GM21737 (cell line): Measurements from ENCODE around the gene MLXIP.
"Not testable (repeated sequence)": the region's sequence is repeated elsewhere in the genome, so short reads cannot be mapped to it uniquely, and the experiment has no call there.

ENCODE experiments used
- ATAC-seq: cut with Tn5 transposase; IDR thresholded peaks from one replicate; pipeline ENCODE4 v1.9.1; 2021; ENCODE audit warnings: mild to moderate bottlenecking, moderate library complexity; ENCODE audit not compliant: unreplicated experiment

The MLXIP gene

DNA sequence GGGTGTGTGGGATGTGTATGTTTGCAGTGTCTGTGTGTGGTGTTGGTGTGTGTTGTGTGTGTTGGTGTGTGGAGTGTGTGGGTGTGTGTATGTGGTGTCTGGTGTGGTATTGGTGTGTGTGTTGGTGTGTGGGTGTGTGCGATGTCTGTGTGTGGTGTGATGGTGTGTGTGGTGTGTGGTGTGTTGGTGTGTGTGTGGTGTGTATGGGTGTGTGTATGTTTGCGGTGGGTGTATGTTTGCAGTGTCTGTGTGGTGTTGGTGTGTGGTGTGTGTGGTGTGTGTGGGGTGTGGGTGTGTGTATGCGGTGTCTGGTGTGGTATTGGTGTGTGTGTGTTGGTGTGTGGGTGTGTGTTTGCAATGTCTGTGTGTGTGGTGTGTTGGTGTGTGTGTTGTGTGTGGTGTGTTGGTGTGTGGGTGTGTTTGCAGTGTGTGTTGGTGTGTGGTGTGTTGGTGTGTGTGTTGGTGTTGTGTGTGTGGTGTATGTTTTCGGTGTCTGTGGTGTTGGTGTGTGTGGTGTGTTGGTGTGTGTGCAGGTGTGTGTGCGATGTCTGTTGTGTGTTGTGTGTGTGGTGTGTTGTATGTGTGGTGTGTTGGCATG is 15.7 kb downstream of the MLXIP start:
- no peak for ATAC-seq

DNA sequence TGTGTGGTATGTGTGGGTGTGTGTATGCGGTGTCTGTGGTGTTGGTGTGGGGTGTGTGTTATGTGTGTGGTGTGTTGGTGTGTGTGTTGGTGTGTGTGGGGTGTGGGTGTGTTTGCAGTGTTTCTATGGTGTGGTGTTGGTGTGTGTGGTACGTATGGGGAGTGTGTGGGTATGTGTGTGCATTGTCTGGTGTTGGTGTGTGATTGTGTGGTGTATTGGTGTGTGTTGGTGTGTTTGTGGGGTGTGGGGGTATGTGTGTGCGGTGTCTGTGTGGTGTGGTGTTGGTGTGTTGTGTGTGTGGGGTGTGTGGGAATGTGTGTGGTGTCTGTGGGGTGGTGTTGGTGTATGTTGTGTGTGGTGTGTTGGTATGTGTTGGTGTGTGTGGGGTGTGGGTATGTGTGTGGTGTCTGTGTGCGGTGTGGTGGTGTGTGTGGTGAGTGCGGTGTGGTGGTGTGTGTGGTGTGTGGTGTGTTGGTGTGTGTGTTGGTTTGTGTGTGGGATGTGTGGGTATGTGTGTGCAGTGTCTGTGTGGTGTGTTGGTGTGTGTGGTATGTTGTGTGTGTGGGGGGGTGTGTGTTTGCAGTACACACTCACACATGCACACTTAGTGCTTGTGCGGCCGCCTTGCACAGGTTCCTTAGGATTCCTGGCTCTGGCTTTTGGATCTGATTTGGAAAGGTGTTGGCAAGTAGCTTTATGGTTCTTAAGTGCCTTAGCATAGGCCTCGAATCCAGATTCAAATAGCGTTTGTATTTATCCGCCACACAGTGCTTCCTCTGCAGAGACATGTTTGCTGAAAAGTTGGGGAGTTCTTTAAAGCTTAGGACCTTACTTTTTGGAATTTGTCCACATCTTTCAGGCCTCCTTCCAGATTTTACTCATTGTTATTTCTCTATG is 16.4 kb downstream of the MLXIP start:
- no peak for ATAC-seq

DNA sequence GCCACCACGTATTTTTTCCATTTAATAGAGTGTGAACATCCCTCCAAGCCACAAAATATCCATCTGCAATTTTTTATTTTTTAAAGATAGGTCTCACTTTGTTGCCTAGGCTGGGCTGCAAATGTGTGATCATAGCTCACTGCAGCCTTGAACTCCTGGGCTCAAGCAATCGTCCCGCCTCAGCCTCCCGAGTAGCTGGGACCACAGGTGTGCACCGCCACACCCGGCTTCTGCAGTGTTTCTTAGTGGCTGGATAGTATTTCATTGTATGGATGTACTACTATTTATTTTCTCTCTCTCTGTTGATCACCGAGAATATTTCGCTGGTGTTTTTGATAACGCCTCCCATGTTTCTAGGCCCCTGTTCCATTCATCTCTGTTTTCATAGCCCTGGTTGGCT is 17.5 kb downstream of the MLXIP start:
- ATAC-seq = no peak

DNA sequence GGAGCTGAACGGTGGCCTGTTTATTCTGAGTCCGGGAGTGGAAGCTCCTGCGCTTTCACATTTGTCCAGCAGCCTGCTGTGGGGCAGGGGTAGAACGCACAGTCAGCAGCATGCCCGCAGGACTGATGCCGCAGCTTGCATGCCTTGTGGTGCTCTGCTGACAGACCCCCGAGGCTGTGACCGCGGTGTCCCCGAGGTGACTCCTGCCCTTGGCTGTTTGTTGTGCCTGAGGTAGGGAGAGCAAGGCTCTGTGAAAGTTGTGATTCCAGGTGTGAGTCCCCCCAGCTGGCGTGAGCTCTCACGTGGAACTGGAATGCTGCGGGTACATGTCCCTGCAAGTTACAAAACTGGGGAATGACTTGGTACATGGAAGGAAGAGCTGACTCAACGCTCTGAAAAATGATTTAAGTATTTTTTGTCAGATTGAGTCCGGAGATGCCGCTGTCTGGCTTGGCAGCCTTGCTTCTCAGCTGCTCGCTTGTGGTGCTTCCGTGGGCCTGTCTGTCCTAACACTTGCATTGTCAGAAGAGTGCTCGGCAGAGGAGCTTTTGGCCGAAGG is 18.1 kb downstream of the MLXIP start:
- ATAC-seq = no peak

DNA sequence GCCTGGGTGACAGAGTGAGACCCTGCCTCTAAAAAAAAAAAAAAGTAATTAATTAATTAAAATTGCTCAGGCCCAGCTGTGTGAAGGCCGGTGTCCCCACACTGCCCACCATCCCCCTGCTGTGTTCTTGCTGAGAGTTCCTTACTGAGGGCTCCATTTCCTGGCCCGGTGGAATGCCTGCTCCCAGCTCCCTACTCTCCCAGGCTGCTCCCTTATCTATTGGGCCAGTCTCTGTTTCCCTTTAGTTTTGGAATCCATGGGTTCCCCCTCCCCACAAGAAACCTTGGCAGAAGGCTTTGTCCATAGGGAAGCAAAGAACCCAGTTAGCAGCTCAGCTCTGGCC is 19.0 kb downstream of the MLXIP start:
- ATAC-seq = no peak

DNA sequence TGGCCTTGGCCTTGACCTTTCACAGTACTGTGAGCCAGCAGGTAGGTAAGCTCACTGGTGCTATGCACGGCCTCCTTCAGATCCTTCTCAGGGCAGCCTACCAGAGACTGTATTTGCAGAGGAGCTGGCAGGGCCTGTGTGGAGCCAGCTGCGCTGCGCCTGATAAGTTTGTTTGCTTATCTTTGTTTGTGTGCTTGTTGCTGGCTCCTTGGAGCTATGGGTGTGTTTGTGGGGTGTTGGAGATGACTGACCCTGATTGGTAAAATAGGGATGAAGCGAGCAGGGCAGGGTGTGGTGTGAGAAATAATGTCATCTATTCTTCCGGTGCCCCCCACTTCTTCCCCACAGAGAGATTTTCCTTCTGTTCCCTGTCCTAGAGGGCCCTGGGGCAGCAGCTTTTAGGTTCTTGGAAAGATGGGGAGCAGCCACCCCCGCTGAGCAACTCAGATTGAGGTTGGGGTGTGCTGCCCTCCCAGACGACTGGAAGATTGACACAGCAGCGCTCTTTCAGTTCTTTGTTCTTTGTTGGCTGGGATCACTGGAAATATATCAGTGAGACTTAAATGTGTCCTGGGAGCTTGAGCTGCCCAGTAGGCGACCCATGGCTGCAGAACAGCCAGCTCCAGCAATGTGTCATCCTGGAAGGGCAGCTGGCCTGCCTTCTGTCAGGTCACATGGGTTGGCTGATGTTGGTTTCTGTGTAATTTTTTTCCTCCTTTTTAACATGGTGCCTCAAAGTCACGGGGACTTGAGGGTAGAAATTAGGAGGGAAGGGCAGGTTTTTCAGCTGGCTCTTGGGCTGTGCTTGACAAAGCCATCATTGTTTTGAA is 19.6 kb downstream of the MLXIP start:
- no peak for ATAC-seq

DNA sequence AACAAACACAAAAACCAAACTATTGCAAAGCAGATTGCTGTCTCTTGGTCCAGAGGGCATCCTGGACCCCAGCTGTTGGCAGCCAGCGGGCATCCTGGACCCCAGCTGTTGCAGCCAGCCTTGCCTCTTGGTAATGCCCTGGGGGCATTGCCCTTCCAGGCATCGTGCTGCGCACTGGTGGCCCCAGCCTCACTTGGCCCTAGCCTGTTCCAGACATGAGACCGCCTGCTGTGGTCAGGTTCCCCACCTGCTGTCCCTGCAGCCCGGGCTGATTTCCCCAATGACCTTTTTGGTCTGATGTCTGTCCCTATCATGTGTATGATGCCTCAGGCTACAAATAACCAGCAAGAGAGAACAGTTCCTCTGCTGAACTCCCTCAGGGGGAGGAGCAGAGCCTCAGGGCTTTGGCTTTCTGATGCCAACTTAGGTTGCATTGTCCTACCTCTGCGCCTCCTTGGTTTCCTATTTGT is 20.8 kb downstream of the MLXIP start:
- ATAC-seq = no peak

DNA sequence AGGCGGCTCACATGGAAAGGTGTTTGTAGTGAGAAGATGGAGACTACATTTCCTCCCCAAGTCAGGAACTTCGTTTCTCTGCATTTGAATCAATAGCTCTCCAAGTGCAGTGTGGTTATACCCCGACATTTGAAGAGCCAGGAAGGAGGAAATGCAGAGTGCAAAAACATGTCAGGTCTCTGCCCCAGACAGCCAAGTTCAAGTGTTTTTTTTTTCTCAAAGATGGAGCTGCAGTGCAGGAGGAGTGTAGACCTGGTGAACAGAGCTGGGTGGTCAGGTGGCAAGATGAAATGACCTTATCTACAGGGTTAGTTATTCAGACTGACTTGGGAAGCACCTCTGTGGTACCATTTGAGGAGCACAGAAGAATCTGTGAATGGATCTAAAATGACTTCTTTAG is 21.3 kb downstream of the MLXIP start:
- ATAC-seq = no peak

DNA sequence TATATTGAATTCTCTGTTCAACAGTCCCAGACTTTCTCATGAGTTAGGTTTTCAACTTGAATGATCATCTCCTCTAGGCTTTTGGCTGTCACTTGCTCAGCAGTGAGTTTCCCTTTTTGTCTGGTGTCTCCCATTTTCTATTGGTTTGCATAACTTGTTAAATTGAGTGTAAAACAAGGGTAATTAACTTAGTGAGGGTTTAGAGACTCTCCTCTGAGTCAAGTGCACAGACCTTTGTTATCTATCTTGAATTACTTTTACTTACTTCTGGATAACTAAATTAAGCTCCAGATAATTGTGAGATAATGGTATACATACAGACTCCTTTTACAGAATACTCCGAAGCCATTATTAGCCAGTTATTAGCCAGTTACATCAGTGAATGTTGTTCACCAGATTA is 22.0 kb downstream of the MLXIP start:
- ATAC-seq = no peak

DNA sequence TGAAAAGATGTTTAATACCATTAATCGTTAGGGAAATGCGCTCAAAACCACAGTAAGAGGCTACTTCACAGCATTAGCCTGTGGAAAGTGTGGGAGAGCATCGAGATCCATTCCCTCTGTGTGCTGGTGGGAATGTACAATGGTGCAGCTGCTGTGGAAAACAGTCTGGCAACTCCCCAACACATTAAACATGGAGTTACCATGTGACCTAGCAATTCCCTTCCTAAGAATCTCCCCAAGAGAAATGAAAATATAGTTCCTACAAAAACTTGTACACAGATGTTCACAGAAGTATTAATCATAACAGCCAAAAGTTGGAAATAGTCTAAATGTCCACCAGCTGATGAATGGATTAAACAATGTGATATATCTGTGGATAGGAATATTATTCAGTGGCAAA is 23.8 kb downstream of the MLXIP start:
- ATAC-seq = no peak

DNA sequence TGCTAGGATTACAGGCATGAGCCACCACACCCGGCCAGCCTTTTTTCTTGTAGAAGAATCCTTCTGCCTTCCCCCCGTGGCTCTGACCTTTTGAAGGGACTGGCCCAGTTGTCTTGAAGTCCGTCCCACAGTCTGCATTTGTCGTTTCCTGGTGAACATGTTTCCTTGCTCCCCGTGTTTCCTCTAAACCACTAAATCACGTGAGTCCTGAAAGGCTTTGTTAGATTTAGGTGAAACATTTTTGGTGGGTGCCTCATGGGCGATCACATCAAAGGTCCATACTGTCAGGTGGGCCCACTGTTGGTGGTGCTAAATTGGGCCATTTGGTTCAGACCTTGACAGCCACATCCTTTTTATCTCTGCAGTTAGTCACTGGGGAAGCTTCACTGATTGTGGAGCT is 26.3 kb downstream of the MLXIP start:
- ATAC-seq = no peak

DNA sequence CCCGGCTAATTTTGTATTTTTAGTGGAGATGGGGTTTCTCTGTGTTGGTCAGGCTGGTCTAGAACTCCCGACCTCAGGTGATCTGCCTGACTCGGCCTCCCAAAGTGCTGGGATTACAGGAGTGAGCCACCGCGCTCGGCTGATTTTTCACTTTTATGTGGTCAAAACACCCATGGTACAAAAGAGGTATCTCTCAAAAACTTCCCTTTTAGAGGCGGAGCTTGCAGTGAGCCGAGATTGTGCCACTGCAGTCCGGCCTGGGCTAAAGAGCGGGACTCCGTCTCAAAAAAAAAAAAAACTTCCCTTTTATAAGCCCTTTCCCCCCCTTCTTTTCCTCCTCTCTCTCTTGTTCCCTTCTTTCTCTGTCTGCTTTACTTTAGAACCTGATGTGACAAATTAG is 26.9 kb downstream of the MLXIP start:
- not testable (repeated sequence) for ATAC-seq

DNA sequence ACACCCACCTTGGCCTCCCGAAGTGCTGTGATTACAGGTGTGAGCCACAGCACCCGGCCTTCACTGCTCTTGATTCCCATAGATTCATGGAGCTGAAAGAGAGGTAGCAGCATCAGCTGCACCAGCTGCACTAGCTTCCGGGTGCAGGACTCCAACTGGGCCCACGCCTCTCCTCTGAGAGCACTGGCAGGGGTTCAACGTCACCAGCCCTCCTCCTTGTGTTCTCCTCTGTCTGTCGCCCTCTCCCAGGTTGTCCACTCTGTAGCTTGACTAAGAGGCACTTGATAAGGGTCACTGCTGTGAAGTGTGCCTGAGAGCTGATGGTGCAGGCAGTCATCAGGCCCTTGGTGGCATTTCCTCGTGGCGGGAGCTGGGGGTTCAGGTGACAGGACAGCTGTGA is 28.3 kb downstream of the MLXIP start:
- ATAC-seq = no peak

DNA sequence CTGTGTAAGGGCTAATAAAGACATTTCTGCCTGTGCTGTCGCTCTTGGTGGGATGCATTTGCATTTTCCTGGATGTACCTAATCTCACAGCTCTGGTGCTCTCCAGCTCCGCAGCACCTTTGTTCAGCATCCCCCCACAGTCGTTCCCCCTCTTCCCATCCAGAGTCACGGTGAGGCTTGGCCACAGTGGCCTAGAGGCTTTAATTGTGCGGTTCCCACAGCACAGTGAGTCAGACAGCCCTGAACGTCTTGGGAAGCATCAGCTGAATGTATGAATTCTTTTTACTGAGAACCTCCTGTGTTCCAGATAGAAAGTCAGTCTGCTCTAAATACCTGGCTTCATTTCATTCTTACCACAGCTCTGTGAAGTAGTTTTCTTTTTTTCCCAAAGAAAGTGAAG is 28.7 kb downstream of the MLXIP start:
- no peak for ATAC-seq

DNA sequence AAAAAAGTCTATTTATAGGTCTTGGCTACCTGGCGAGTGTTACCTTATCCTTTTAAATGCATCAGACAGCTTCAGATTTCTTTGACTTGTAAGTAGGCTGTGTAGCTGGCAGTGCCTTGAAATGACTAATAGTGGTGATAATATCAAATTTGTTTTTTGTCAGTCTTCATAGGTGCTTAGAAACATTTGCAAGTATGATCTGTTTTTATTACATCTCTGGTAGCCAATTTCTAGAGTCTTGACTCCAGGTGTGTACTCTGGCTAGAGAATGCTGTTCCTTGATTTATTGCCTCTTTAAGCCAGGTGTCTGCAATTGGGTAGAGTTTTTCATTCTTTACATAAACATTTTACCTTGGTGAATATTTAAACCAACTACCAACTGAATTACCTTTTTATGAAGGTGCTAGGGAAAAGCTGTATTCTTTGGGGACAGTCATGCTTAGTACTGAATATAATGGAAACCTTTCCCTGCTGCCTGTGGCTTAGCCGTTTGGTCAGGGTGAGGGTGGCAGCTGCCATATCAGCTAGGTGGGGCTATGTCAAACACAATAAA is 32.6 kb downstream of the MLXIP start:
- no peak for ATAC-seq

DNA sequence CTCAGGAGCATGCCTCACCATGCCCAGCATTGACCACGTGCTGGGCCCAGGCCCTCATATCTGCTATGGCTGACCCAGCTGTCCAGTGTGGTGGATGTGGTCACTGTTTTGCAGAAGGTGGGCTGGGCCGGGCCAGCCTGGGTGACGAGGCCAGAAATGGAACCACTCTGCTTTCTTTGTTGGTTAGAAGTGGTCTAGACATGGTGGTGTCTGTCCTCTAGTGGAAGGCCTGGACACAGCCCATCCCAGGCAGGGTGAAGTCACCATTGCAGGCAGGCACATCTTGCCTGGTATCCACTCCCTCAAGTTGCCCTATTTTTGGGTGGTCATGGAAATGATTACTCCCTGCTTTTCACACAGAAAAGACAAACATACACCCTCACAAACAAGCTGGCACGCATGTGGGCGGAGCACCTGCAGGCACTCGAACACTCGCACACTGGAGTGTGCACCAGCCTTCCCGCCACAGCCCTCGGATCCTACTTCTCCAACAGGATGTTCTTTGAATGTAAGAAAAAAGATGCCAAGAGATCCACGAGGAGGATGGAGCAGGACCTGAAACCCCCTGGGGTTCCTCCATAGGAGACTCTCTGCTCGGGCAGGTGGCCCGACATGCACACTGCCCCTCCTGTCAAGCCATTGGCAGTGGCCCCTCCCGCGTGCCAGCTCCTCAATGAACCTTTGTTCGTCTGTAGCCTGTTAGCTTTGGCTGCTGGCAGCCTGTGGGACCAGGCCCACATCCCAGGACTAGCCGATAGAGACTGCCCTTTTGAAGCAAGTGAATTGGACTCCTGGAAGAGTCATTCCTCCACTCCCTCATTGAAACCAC is 38.4 kb downstream of the MLXIP start:
- no peak for ATAC-seq

DNA sequence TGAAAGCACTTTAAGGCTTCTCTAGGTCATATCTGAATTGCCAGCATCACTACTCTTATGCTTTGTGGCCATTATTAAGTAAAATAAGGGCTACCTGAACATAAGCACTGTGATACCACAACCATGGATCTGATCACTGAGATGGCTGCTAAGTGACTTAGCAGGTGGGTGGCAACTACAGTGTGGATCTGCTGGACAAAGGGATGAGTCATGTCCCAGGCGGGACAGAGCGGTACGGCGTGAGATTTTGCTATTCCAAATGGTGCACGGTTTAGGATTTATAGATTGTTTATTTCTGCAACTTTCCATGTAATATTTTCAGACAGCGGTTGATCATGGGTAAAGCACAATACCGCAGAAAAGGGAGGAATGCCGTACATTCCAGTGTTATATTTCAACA is 39.4 kb downstream of the MLXIP start:
- ATAC-seq = no peak

DNA sequence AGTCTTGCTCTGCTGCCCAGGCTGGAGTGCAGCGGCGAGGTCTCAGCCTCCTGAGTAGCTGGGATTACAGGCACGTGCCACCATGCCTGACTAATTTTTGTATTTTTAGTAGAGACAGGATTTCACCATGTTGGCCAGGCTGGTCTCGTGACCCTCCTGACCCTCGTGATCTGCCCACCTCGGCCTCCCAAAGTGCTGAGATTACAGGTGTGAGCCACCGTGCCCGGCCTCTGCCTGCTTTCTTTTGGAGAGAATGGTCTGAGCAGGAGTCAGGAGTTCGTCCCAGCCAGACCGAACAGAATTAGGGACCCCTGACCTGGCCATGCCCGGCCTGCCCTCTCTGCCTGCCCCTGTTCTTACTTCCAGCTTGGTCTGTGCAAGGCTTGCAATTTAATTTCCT is 42.8 kb downstream of the MLXIP start:
- ATAC-seq = not testable (repeated sequence)

DNA sequence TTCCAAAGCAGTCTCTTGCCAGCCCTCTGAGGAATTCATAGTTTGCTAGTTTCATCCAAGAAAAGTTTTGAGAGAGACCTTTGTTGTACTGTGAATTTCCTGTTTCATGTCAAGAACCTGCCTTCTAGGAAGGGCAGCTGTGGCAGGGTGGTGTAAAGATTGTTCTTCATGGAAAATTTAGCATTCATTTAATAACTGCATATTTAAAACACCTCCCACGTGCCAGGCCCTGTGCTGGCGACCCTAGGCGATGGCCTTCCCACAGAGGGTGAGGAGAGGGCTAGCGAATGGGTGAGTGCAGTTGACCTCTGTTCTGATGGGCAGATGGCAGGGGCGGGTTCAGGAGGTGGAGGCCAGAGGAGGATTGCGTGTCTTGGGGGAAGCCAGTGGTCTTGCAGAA is 43.2 kb downstream of the MLXIP start:
- ATAC-seq = no peak

DNA sequence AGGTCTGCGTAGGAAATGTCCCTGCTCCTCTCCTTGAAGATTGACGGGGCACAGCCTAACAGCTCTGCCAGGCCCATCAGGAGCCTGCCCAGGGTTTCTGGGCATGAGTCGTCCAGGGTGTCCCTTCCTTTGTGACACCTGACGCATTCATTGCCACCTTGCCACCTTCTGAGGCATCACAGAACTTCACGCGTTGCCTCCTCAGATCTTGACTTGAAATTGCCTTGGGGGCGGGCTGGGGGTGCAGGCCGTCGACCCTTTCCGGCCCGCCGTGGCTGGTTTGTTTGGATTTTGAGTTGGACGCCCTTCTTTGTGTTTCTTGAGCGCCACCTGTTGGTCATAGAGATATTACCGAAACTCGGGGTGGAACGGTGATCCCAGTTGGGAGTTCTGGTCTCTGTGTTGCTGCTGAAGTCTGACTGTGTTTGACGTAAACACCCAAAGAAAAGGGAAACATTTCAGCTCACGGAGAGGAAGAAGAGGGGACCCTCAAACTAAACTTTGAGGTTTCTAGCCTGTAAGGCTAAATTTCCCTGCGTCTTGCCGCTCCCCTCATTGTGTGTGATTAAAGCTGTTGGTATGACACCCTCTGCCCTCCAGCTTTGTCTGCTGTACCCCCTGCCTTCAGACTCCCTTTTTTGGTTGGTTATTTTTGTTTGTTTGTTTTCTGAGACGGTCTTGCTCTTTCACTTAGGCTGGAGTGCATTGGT is 44.6 kb downstream of the MLXIP start:
- no peak for ATAC-seq
